Loucy (cell line): ENCODE data around the gene NUDT9.
A peak's percentile ranks its signal among the peaks of the same experiment; 100 is the strongest.

Experiments used
- H2AFZ ChIP-seq: fragments of 200-600 bp; sonication (generic); 2 replicates; pipeline ENCODE4 v1.6.0; 2016; ENCODE audit warnings: antibody characterized with exemption, mild to moderate bottlenecking, low read length, moderate library complexity
- H3F3A ChIP-seq: fragments of 200-600 bp; 2 replicates; pipeline ENCODE4 v1.6.0; 2016; ENCODE audit warnings: antibody characterized with exemption, low read depth, mild to moderate bottlenecking
- H3K27me3 ChIP-seq: fragments of 200-600 bp; sonication (generic); 2 replicates; pipeline ENCODE4 v1.6.1; 2014; ENCODE audit warnings: low read length, mild to moderate bottlenecking; ENCODE audit not compliant: insufficient read depth, poor library complexity, severe bottlenecking
- H3K36me3 ChIP-seq: fragments of 200-600 bp; sonication (generic); 2 replicates; pipeline ENCODE4 v1.6.1; 2016; ENCODE audit warnings: low read length; ENCODE audit not compliant: insufficient read depth
- H3K4me1 ChIP-seq: fragments of 200-600 bp; sonication (generic); 2 replicates; pipeline ENCODE4 v1.5.1; 2014; ENCODE audit warnings: low read length, mild to moderate bottlenecking; ENCODE audit not compliant: insufficient read depth, poor library complexity, severe bottlenecking
- H3K4me2 ChIP-seq: fragments of 200-600 bp; sonication (generic); 2 replicates; pipeline ENCODE4 v1.6.0; 2014; ENCODE audit warnings: antibody characterized with exemption, low read length, low read depth, mild to moderate bottlenecking; ENCODE audit not compliant: poor library complexity, severe bottlenecking
- H3K4me3 ChIP-seq: fragments of 200-600 bp; sonication (generic); 2 replicates; pipeline ENCODE4 v1.5.1; 2014; ENCODE audit warnings: low read length, mild to moderate bottlenecking, mixed read lengths; ENCODE audit not compliant: poor library complexity, severe bottlenecking
- H3K79me2 ChIP-seq: fragments of 200-600 bp; sonication (generic); 2 replicates; pipeline ENCODE4 v1.6.1; 2014; ENCODE audit warnings: low read length; ENCODE audit not compliant: insufficient read depth
- H3K9ac ChIP-seq: fragments of 200-600 bp; sonication (generic); 2 replicates; pipeline ENCODE4 v1.6.0; 2014; ENCODE audit warnings: mild to moderate bottlenecking, low read depth, low read length, moderate library complexity; ENCODE audit not compliant: poor library complexity, severe bottlenecking
- H3K9me2 ChIP-seq: fragments of 200-600 bp; sonication (generic); replicated peaks from 2 replicates; pipeline ENCODE4 v1.6.1; 2016; ENCODE audit warnings: low read depth, low read length, mixed read lengths
- H3K9me3 ChIP-seq: fragments of 200-600 bp; sonication (generic); 2 replicates; pipeline ENCODE4 v1.6.1; 2014; ENCODE audit warnings: mild to moderate bottlenecking, antibody characterized with exemption, low read length, low read depth; ENCODE audit not compliant: insufficient read depth
- H4K20me1 ChIP-seq: fragments of 200-600 bp; sonication (generic); 2 replicates; pipeline ENCODE4 v1.6.0; 2014; ENCODE audit warnings: antibody characterized with exemption, low read length, mild to moderate bottlenecking; ENCODE audit not compliant: insufficient read depth, poor library complexity, severe bottlenecking
- EZH2phosphoT487 ChIP-seq: fragments of 200-600 bp; IDR thresholded peaks from 2 replicates; pipeline ENCODE4 v1.6.1; 2018; ENCODE audit warnings: antibody characterized with exemption, mild to moderate bottlenecking, moderate library complexity, borderline replicate concordance
- TF ChIP-seq, protein P1 (sequence below): fragments of 200-600 bp; sonication (generic); conservative IDR thresholded peaks from 2 replicates; pipeline ENCODE4 v1.5.1; 2014; ENCODE audit warnings: mild to moderate bottlenecking, antibody characterized with exemption, low read length

Gene NUDT9

DNA sequence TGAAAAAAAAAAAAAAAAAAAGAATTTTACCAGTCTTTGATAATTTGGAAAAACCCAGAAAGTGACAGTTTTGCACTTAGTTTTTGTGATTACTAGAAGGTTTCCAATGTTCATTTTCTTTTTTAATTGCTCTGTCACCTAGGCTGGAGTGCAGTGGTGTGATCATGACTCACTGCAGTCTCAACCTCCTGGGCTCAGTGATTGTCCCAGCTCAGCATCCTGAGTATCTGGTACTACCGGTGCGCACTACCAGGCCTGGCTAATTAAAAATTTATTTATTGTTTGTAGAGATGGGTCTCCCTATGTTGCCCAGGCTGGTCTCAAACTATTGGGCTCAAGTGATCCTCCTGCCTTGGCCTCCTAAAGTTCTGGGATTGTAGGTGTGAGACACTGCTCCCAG lies 3.3 kb downstream of the NUDT9 start:
- no peak overlapping the region for H3K4me3 ChIP-seq
- H3K27me3 ChIP-seq = no peaks in the 10 kb centered on the region
- peak overlapping the region; percentile 79 for H3K4me2 ChIP-seq
- TF ChIP-seq, protein P1, sequence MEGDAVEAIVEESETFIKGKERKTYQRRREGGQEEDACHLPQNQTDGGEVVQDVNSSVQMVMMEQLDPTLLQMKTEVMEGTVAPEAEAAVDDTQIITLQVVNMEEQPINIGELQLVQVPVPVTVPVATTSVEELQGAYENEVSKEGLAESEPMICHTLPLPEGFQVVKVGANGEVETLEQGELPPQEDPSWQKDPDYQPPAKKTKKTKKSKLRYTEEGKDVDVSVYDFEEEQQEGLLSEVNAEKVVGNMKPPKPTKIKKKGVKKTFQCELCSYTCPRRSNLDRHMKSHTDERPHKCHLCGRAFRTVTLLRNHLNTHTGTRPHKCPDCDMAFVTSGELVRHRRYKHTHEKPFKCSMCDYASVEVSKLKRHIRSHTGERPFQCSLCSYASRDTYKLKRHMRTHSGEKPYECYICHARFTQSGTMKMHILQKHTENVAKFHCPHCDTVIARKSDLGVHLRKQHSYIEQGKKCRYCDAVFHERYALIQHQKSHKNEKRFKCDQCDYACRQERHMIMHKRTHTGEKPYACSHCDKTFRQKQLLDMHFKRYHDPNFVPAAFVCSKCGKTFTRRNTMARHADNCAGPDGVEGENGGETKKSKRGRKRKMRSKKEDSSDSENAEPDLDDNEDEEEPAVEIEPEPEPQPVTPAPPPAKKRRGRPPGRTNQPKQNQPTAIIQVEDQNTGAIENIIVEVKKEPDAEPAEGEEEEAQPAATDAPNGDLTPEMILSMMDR = no peak
- no peak for TF ChIP-seq EZH2phosphoT487
- H4K20me1 ChIP-seq = no peaks in the 10 kb centered on the region
- H3K36me3 ChIP-seq = no peaks in the 10 kb centered on the region
- H3F3A ChIP-seq = no peaks in the 10 kb centered on the region
- H3K9me3 ChIP-seq = no peaks in the 10 kb centered on the region
- peaks cover 51% of the 10 kb centered on the region for H3K4me1 ChIP-seq
- H3K79me2 ChIP-seq = peaks cover 42% of the 10 kb centered on the region
- H2AFZ ChIP-seq = no peak overlapping the region
- no peaks in the 10 kb centered on the region for H3K9me2 ChIP-seq
- no peak overlapping the region for H3K9ac ChIP-seq

DNA sequence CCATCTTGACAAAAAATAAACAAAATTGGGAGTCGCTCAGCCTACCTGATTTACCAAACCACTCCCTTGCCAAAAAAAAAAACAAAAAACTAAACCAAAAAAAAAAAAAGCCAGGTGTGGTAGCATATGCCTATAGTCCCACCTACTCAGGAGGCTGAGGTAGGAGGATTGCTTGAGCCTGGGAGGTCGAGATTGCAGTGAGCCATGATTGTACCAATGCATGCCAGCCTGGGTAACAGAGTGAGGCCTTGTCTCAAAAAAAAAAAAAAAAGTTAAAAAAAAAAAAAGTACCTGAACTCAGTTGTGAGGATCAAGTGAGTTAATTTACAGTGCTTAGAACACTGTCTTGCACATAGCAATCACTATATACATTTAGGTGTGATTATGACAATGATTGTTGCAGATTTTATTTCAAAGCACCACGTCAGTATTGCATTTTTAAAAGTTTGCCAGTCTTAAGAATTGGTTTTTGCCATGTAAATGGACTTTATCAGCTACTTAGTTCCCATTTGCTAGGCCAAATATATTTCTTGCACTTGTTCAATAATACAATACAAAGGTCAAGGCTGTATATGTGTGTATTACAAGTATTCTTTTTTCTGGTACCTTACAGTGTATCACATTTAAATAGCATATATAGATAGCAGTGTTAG lies 4.6 kb downstream of the NUDT9 start:
- Histone ChIP-seq H3K4me2 (peak overlapping the region; percentile 25), H3F3A (no peaks in the 10 kb centered on the region), H3K9me2 (no peaks in the 10 kb centered on the region), H2AFZ (no peak overlapping the region), H3K9ac (no peak overlapping the region), H3K9me3 (no peaks in the 10 kb centered on the region), H3K36me3 (no peaks in the 10 kb centered on the region), H3K27me3 (no peaks in the 10 kb centered on the region), H3K4me1 (peaks cover 44% of the 10 kb centered on the region), H3K79me2 (peaks cover 35% of the 10 kb centered on the region), H3K4me3 (no peak overlapping the region), H4K20me1 (no peaks in the 10 kb centered on the region)
- TF ChIP-seq, protein P1 = no peak
- TF ChIP-seq EZH2phosphoT487 = no peak

DNA sequence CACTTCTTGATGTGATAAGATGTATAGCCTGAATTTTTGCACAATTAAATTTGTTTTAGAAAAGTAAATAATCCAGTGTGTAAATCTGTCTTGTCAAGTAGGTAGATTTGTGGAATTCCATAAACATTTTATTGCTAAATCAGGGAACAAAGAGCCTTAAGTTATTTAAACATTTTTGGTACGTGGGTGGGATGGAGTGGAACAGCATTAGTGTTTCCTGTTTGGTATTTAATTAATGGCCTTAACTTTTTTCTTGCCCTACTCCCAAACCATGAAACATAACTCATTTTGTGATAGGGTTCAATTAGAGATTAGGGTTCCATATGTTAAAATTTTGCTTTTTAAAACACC lies 5.1 kb downstream of the NUDT9 start:
- Histone ChIP-seq H2AFZ (no peak overlapping the region), H3K9ac (no peak overlapping the region), H3K27me3 (no peaks in the 10 kb centered on the region), H3K9me3 (no peaks in the 10 kb centered on the region), H3K79me2 (peaks cover 34% of the 10 kb centered on the region), H4K20me1 (no peaks in the 10 kb centered on the region), H3K36me3 (no peaks in the 10 kb centered on the region), H3F3A (no peaks in the 10 kb centered on the region), H3K9me2 (no peaks in the 10 kb centered on the region), H3K4me1 (peaks cover 41% of the 10 kb centered on the region), H3K4me2 (peak overlapping the region; percentile 48), H3K4me3 (no peak overlapping the region)
- no peak for TF ChIP-seq EZH2phosphoT487
- TF ChIP-seq, protein P1 = no peak
